AG04449 (cell line): ENCODE data around the gene HS3ST4.

Experiments used
- CTCF ChIA-PET: fragments of 350-600 bp; formaldehyde crosslinking; extraction: SDS; loops from one replicate; lab custom pipeline; 2021; ENCODE audit warnings: antibody characterized with exemption; lab: Yijun Ruan, JAX
- POLR2A ChIA-PET: fragments of 400-600, 350-600 bp; formaldehyde crosslinking; extraction: SDS; loops from one replicate; lab custom pipeline; 2020; ENCODE audit warnings: antibody characterized with exemption, inconsistent platforms; lab: Yijun Ruan, JAX
- DNase-seq: peaks from one replicate; pipeline ENCODE4 v3.0.0-alpha.2; 2010; ENCODE audit warnings: low read depth, low spot score
- H3K4me3 ChIP-seq: 2 replicates; pipeline ENCODE4 v1.5.1; 2011; ENCODE audit warnings: low read depth, mild to moderate bottlenecking, control low read depth, low read length
- CTCF ChIP-seq: IDR thresholded peaks from one replicate; pipeline ENCODE4 v1.5.1; 2011; ENCODE audit warnings: mild to moderate bottlenecking, moderate library complexity, low read length, control low read depth, inconsistent platforms; ENCODE audit not compliant: insufficient read depth; ENCODE audit errors: missing control alignments

Gene HS3ST4

GRCh38 chr16:25747160-25747758 is 55.5 kb downstream of the HS3ST4 start:
- no peak for TF ChIP-seq CTCF
- no peak overlapping the region for H3K4me3 ChIP-seq
- DNase-seq = no peak
- ChIA-PET CTCF (no interaction called here), POLR2A (no interaction called here)

GRCh38 chr16:25748092-25748654 is 56.4 kb downstream of the HS3ST4 start:
- DNase-seq = no peak
- ChIA-PET CTCF (no interaction called here), POLR2A (no interaction called here)
- no peak for TF ChIP-seq CTCF
- no peak overlapping the region for H3K4me3 ChIP-seq

- ChIA-PET POLR2A (no interaction called here), CTCF (no interaction called here)
- no peak for DNase-seq
- no peak overlapping the region for H3K4me3 ChIP-seq
- TF ChIP-seq CTCF = no peak
Observed at GRCh38 chr16:25750488-25751216, 58.9 kb downstream of the HS3ST4 start.

- DNase-seq = no peak
- POLR2A ChIA-PET = no interaction called here
- CTCF ChIA-PET = no interaction called here
- no peak for TF ChIP-seq CTCF
- no peak overlapping the region for H3K4me3 ChIP-seq
Observed at GRCh38 chr16:25751230-25751835, 59.6 kb downstream of the HS3ST4 start.

- no peak for DNase-seq
- POLR2A ChIA-PET = no interaction called here
- CTCF ChIA-PET = no interaction called here
- no peak for TF ChIP-seq CTCF
- H3K4me3 ChIP-seq = no peak overlapping the region
Observed at GRCh38 chr16:25764466-25764865, 72.7 kb downstream of the HS3ST4 start.

GRCh38 chr16:25771216-25771615 is 79.5 kb downstream of the HS3ST4 start:
- CTCF ChIA-PET = no interaction called here
- DNase-seq = no peak
- TF ChIP-seq CTCF = no peak
- no peak overlapping the region for H3K4me3 ChIP-seq
- POLR2A ChIA-PET = no interaction called here
